Stimulated activated CD4-positive, alpha-beta T cell treated with anti-CD3 and anti-CD28 coated beads, TNF-alpha, amount 100 ng/mL, for 1 hour (primary cell): ENCODE measurements around the gene GNAZ.

Experiments
- DNase-seq, 3 donors: peaks; one replicate each; pipeline ENCODE4 v3.0.0-alpha.2; 2020; ENCODE audit warnings: low read depth in 3 of 3, low spot score in 1 of 3

Gene GNAZ

GRCh38 chr22:23152238-23153114 lies 82.2 kb downstream of the GNAZ start:
- no peak for DNase-seq

- no peak for DNase-seq
Measured at GRCh38 chr22:23153994-23154393, 83.7 kb downstream of the GNAZ start.

GRCh38 chr22:23154461-23154860 lies 84.1 kb downstream of the GNAZ start:
- no peak for DNase-seq

- no peak for DNase-seq
Measured at GRCh38 chr22:23155143-23155542, 84.8 kb downstream of the GNAZ start.

GRCh38 chr22:23155831-23156230 lies 85.5 kb downstream of the GNAZ start:
- no peak for DNase-seq

- DNase-seq, result no peak
Measured at GRCh38 chr22:23156286-23156685, 86.0 kb downstream of the GNAZ start.

- no peak for DNase-seq
Measured at GRCh38 chr22:23157560-23158515, 87.5 kb downstream of the GNAZ start.

GRCh38 chr22:23158516-23159290 lies 88.4 kb downstream of the GNAZ start:
- no peak for DNase-seq

GRCh38 chr22:23159291-23159630 lies 88.9 kb downstream of the GNAZ start:
- no peak for DNase-seq

DNA sequence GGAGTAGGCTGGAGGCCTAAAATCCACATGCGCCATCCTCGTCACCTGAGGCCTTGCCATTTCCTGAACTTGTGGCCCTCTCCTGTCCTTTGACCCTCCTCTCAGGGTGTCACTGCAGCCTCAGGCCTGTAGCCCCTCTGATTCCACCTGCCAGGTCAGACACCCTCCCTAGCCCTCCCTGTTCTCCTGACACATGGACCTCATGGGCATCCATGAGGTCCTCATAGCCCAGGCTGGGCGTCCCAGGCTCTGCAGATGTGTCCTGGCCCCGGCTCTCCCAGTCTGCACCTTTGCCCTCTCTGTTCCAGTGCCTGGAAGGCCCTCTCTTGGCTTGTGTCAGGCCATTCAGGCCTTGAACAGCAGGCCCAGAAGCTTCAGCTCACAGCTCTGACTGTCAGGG lies 90.7 kb downstream of the GNAZ start:
- DNase-seq, result no peak

- DNase-seq, result no peak
Measured at GRCh38 chr22:23161574-23161973, 91.3 kb downstream of the GNAZ start.

- DNase-seq, result no peak
Measured at GRCh38 chr22:23163665-23164064, 93.3 kb downstream of the GNAZ start.

DNA sequence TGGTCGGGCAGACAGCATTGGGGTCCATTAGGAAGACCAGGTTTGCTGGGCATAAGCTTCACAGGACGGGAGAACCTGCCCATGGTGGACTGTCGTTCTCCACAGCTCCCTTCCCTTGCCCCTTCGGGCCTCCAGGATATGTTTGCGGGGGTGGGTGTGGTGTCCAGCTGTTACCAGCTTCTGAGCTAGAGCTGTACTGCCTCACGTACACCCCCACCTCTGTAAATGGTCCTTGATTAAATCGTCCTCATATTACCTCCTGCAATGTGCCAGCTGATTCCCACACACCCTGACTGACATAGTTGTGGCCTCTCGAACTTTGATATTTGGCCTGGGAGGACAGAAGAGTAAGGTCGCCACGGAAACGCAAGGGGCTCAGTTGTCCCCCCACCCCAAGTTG lies 93.8 kb downstream of the GNAZ start:
- DNase-seq, result no peak

GRCh38 chr22:23166042-23166831 lies 95.9 kb downstream of the GNAZ start:
- no peak for DNase-seq

DNA sequence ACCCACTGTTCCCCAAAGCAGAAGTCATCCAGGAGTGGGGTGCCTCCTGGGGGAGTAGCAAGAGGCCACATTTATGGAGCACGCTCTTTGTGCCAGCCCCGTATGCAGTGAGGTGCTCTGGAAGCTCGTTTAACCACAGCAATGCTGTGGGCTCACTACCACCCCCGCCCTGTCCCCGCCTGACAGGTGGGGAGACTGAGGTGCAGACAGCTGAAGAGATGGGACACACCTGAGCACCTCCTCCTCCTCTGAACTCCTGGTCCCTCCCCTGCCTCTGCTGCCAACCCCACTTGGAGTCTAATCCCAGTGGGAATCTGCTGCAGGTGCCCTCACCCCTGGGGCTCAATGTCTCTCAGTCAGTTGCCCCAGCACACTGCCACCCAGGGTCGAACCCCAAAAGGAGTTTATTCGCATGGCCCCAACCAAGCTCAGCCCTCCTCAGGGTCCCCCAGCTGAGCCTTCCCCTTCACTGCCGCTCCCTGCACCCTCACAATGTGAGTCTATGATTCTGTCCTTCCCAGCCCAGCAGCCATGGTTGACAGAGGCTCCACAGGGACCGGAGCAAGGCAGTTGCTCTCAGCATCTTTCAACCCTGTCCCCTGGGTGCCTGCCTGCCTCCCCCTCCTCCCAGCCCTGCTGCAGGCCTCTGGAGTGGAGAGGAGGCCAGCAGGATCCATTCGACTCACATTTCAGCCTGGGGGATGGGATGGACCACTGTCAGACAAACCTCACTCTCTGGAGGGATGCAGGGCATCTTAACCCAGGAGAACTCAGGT lies 96.7 kb downstream of the GNAZ start:
- no peak for DNase-seq

- DNase-seq, result no peak
Measured at GRCh38 chr22:23168391-23169042, 98.2 kb downstream of the GNAZ start.

DNA sequence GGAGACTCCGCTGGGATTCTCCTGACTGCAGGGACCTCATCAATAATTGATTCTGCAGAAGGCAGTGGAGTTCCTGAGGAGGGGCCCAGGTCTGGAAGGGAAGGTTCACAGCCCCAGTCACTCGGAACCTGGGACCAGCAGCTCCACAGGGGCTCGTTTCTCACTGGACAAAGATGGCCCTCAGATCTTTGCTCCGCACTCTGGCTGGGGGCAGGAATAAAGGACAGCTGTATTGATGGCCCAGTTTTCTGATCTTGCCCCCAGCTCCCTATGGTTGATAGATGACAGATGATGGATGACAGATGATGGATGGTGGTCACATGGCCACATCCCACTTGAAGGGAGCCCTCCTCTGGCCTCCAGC lies 98.7 kb downstream of the GNAZ start:
- no peak for DNase-seq
